Activated naive CD8-positive, alpha-beta T cell (primary cell): ENCODE results near the gene BRWD1.
A peak's percentile ranks its signal among the peaks of the same experiment; 100 is the strongest.

Source experiments
- H3K27ac Mint-ChIP-seq: one replicate; pipeline ENCODE4 v1.8.0; 2021; ENCODE audit warnings: mixed read lengths
- H3K27me3 Mint-ChIP-seq: one replicate; pipeline ENCODE4 v1.8.0; 2021; ENCODE audit warnings: mixed read lengths
- H3K36me3 Mint-ChIP-seq: one replicate; pipeline ENCODE4 v1.8.0; 2021; ENCODE audit warnings: mixed read lengths
- H3K4me1 Mint-ChIP-seq: one replicate; pipeline ENCODE4 v1.8.0; 2021; ENCODE audit warnings: low read depth, mixed read lengths
- H3K4me3 Mint-ChIP-seq: one replicate; pipeline ENCODE4 v1.8.0; 2021; ENCODE audit warnings: mild to moderate bottlenecking, mixed read lengths
- H3K9me3 Mint-ChIP-seq: one replicate; pipeline ENCODE4 v1.8.0; 2021; ENCODE audit warnings: low read depth, mixed read lengths

Gene BRWD1

DNA sequence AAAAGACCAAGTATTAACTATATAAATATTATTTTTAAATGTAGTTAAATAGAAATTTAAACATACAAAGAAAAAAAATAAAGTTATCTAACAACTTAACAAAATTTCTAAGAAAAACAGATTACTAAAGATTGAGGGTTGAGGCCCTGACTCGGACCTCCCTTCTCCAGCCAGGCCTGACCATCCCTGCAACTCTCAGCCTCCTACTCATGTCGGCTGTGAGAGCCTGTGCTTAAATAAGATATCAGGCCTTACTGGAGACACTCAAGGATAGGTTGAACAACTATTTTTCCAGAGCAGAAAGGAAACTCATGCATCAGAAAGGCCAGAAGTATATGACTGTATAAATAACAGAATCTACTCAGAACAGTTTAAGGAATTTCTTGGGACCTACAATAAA is 97.1 kb downstream of the BRWD1 start:
- Mint-ChIP-seq H3K4me1 (peaks cover 18% of the 10 kb centered on the region), H3K9me3 (no peaks in the 10 kb centered on the region), H3K36me3 (peaks cover 9% of the 10 kb centered on the region), H3K27ac (no peak overlapping the region), H3K27me3 (no peaks in the 10 kb centered on the region), H3K4me3 (no peak overlapping the region)

DNA sequence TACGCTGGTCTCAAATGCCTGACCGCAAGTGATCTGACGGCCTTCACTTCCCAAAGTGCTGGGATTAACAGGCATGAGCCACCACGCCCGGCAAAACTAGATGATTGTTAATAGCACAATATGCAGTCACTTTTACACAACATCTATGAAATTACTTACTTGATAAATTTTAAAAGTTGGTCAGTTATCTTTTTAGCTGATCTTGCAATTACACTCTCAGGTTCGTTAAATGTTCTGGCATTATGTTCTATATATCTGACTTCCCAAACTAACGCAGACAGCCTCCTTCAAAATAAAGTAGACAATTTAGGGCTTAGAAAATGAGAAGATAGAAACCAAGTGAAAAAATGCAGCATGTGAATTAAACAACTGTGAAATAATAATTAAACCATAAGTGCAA is 98.4 kb downstream of the BRWD1 start:
- Mint-ChIP-seq H3K27me3 (no peaks in the 10 kb centered on the region), H3K4me3 (no peak overlapping the region), H3K9me3 (no peaks in the 10 kb centered on the region), H3K36me3 (peaks cover 12% of the 10 kb centered on the region), H3K27ac (no peak overlapping the region), H3K4me1 (peaks cover 27% of the 10 kb centered on the region)

DNA sequence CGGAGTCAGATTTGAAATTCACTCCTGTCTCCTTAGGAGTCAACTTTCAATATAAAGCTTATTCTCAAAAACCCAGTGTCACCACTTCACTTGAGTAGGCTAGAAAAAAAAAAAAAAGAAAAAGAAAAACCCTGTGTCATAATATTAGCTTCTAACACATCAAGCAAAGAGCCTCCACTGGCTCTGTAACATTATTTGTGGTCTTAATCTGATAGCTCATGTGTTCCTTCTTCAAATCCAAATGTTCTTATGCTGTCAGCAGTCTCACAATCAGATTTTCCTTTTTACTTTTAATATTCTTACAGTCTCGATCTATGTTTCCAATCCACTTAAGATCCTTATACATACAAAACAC is 104.1 kb downstream of the BRWD1 start:
- no peaks in the 10 kb centered on the region for H3K27me3 Mint-ChIP-seq
- H3K9me3 Mint-ChIP-seq = no peaks in the 10 kb centered on the region
- H3K36me3 Mint-ChIP-seq = peaks cover 11% of the 10 kb centered on the region
- peak overlapping the region; percentile 77 for H3K27ac Mint-ChIP-seq
- peaks cover 38% of the 10 kb centered on the region for H3K4me1 Mint-ChIP-seq
- peak overlapping the region; percentile 24 for H3K4me3 Mint-ChIP-seq

- Mint-ChIP-seq H3K9me3 (no peaks in the 10 kb centered on the region), H3K4me1 (peaks cover 38% of the 10 kb centered on the region), H3K27ac (peak overlapping the region; percentile 12), H3K4me3 (peak overlapping the region; percentile 30), H3K36me3 (peaks cover 11% of the 10 kb centered on the region), H3K27me3 (no peaks in the 10 kb centered on the region)
Measured at GRCh38 chr21:39208624-39209333, 104.7 kb downstream of the BRWD1 start.

DNA sequence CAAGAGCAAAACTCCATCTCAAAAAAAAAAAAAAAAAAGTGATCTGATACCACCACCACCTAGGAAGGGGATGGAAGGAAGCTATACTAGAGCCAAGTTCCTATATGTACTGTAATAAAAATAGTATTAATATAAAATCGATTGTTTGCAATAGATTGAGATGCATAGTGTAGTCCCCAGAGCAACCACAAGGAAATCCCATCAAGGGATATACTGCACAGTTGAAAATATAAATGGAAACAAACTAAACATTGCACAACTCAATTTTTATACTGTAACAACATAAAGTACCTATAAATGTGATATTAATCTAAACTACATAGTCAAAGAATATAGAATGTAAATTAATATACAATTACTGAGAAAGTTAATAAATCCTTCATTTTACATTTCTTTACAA is 109.3 kb downstream of the BRWD1 start:
- Mint-ChIP-seq H3K9me3 (no peaks in the 10 kb centered on the region), H3K4me1 (peaks cover 11% of the 10 kb centered on the region), H3K27me3 (no peaks in the 10 kb centered on the region), H3K4me3 (no peak overlapping the region), H3K27ac (no peak overlapping the region), H3K36me3 (peaks cover 6% of the 10 kb centered on the region)

GRCh38 chr21:39198800-39199199 is 114.6 kb downstream of the BRWD1 start:
- Mint-ChIP-seq H3K27ac (peak overlapping the region; percentile 19), H3K9me3 (no peaks in the 10 kb centered on the region), H3K4me3 (no peak overlapping the region), H3K27me3 (no peaks in the 10 kb centered on the region), H3K36me3 (peaks cover 21% of the 10 kb centered on the region), H3K4me1 (peaks cover 27% of the 10 kb centered on the region)

GRCh38 chr21:39197448-39198233 is 115.8 kb downstream of the BRWD1 start:
- Mint-ChIP-seq H3K4me3 (no peak overlapping the region), H3K36me3 (peaks cover 18% of the 10 kb centered on the region), H3K4me1 (peaks cover 25% of the 10 kb centered on the region), H3K27ac (peak overlapping the region; percentile 24), H3K9me3 (no peaks in the 10 kb centered on the region), H3K27me3 (no peaks in the 10 kb centered on the region)

DNA sequence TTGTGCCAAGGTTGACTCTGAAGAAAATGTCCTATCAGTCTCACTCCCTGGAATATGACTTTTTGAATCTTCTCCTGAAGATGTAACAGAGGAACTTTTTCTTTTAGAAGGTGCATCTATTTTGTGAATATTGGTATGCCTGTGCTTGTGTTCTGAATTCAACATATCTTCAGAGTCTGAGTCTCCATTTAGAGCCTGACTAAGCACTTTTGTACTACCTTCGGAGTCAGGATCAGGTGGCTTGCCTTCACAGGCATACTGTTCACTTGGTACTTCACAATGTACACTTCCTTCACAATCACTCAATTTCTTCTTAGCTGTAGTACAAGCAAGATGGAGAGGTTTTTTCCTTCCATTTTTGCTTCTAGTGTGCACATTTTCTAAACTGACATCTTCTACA is 116.6 kb downstream of the BRWD1 start:
- peaks cover 18% of the 10 kb centered on the region for H3K36me3 Mint-ChIP-seq

DNA sequence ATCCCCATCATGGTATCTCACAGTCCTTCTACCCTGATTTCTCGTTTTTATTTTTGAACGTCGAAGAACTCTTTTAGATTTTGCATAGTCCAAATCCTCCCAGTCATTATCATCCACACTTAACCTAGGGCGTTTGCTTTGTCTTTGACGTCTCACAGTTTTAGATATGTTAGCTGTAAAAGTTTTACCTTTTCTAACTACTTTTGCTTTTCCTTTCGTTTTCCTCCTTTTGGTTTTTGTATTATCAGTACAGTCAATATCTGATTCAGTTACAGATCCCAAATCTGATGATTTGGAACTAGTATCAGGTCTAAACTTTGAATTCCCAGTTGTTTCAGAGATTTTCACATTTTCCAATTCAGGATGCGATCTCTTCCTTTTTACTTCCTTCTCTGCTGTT is 117.1 kb downstream of the BRWD1 start:
- peaks cover 25% of the 10 kb centered on the region for H3K4me1 Mint-ChIP-seq
- H3K4me3 Mint-ChIP-seq = no peak overlapping the region
- peak overlapping the region; percentile 69 for H3K27ac Mint-ChIP-seq
- peaks cover 18% of the 10 kb centered on the region for H3K36me3 Mint-ChIP-seq
- H3K9me3 Mint-ChIP-seq = no peaks in the 10 kb centered on the region
- no peaks in the 10 kb centered on the region for H3K27me3 Mint-ChIP-seq

More for the DNA sequence above, 116.6 kb downstream of the BRWD1 start:
- H3K9me3 Mint-ChIP-seq = no peaks in the 10 kb centered on the region
- H3K27ac Mint-ChIP-seq = peak overlapping the region; percentile 69
- H3K4me1 Mint-ChIP-seq = peaks cover 25% of the 10 kb centered on the region
- H3K4me3 Mint-ChIP-seq = peak overlapping the region; percentile 10
- H3K27me3 Mint-ChIP-seq = no peaks in the 10 kb centered on the region

GRCh38 chr21:39193380-39193779 is 120.1 kb downstream of the BRWD1 start:
- no peak overlapping the region for H3K4me3 Mint-ChIP-seq
- H3K9me3 Mint-ChIP-seq = no peaks in the 10 kb centered on the region
- no peak overlapping the region for H3K27ac Mint-ChIP-seq
- peaks cover 17% of the 10 kb centered on the region for H3K36me3 Mint-ChIP-seq
- H3K4me1 Mint-ChIP-seq = peaks cover 39% of the 10 kb centered on the region
- no peaks in the 10 kb centered on the region for H3K27me3 Mint-ChIP-seq

DNA sequence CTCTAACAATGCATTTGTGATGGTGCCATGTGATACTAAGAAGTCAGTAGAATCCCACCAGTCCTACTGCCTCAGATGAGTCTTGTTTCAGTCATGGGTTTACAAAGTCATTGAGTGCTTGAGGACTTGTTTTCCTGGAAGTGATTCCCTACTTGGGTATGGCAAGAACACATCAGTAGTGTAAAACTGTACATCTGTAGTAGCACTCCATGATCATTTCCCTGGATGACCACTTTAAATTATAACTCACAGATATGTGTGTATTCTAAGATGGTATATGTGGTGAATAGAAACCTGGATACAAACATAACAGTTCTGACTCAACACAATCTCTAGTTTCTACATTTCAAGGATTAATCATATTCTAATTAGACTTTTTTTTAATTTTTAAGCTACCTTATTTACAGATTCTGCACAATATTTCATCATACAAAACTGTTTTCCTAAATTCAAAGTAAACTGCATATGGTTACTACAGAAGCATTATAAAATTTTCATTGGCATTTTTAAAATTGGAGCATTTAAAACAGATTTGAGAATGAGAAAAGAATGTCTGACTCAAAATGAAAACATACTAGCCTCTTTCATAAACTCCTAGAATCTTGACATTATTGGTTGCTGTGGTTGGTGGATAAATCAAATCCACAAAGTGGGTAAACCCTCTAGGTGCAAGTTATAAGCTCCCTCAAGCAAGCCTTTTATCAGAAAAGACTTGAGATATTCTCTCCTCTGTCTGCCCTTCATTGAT is 123.4 kb downstream of the BRWD1 start:
- Mint-ChIP-seq H3K4me1 (peaks cover 45% of the 10 kb centered on the region), H3K27ac (peak overlapping the region; percentile 47), H3K9me3 (no peaks in the 10 kb centered on the region), H3K4me3 (no peak overlapping the region), H3K36me3 (peaks cover 3% of the 10 kb centered on the region), H3K27me3 (no peaks in the 10 kb centered on the region)

- Mint-ChIP-seq H3K9me3 (no peaks in the 10 kb centered on the region), H3K4me3 (peak overlapping the region; percentile 3), H3K36me3 (no peaks in the 10 kb centered on the region), H3K27me3 (no peaks in the 10 kb centered on the region), H3K27ac (peak overlapping the region; percentile 82), H3K4me1 (peaks cover 54% of the 10 kb centered on the region)
Measured at GRCh38 chr21:39188521-39189139, 124.8 kb downstream of the BRWD1 start.

GRCh38 chr21:39187141-39187540 is 126.3 kb downstream of the BRWD1 start:
- Mint-ChIP-seq H3K4me1 (peaks cover 61% of the 10 kb centered on the region), H3K4me3 (peak overlapping the region; percentile 10), H3K36me3 (no peaks in the 10 kb centered on the region), H3K9me3 (no peaks in the 10 kb centered on the region), H3K27me3 (no peaks in the 10 kb centered on the region), H3K27ac (peak overlapping the region; percentile 82)

- H3K27ac Mint-ChIP-seq = peak overlapping the region; percentile 82
- H3K27me3 Mint-ChIP-seq = no peaks in the 10 kb centered on the region
- H3K4me3 Mint-ChIP-seq = no peak overlapping the region
- H3K36me3 Mint-ChIP-seq = no peaks in the 10 kb centered on the region
- no peaks in the 10 kb centered on the region for H3K9me3 Mint-ChIP-seq
- peaks cover 66% of the 10 kb centered on the region for H3K4me1 Mint-ChIP-seq
Measured at GRCh38 chr21:39186676-39187075, 126.8 kb downstream of the BRWD1 start.

GRCh38 chr21:39185157-39185556 is 128.3 kb downstream of the BRWD1 start:
- no peaks in the 10 kb centered on the region for H3K9me3 Mint-ChIP-seq
- H3K4me1 Mint-ChIP-seq = peaks cover 71% of the 10 kb centered on the region
- H3K27me3 Mint-ChIP-seq = no peaks in the 10 kb centered on the region
- peak overlapping the region; percentile 97 for H3K4me3 Mint-ChIP-seq
- H3K36me3 Mint-ChIP-seq = peaks cover 4% of the 10 kb centered on the region
- no peak overlapping the region for H3K27ac Mint-ChIP-seq
